ENCODE measurements around the gene RXRA.

Gene RXRA

GRCh38 chr9:134395737-134396257 lies 69.5 kb downstream of the RXRA start:
- TF ChIP-seq, protein P1, sequence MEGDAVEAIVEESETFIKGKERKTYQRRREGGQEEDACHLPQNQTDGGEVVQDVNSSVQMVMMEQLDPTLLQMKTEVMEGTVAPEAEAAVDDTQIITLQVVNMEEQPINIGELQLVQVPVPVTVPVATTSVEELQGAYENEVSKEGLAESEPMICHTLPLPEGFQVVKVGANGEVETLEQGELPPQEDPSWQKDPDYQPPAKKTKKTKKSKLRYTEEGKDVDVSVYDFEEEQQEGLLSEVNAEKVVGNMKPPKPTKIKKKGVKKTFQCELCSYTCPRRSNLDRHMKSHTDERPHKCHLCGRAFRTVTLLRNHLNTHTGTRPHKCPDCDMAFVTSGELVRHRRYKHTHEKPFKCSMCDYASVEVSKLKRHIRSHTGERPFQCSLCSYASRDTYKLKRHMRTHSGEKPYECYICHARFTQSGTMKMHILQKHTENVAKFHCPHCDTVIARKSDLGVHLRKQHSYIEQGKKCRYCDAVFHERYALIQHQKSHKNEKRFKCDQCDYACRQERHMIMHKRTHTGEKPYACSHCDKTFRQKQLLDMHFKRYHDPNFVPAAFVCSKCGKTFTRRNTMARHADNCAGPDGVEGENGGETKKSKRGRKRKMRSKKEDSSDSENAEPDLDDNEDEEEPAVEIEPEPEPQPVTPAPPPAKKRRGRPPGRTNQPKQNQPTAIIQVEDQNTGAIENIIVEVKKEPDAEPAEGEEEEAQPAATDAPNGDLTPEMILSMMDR (IDR thresholded peaks at IDR 0.05; ENCODE audit: low read depth, low read length, missing control alignments): no peak
- H3K4me3 ChIP-seq (ENCODE audit: low read depth, low read length): no peak overlapping the region
- no peak for DNase-seq (ENCODE audit: low read depth)
- in situ Hi-C loops (cut with HindIII; ENCODE audit: low sequenced_read_pairs): no loop called here

GRCh38 chr9:134396258-134396742 lies 70.0 kb downstream of the RXRA start:
- no peak overlapping the region for H3K4me3 ChIP-seq (ENCODE audit: low read depth, low read length)
- in situ Hi-C loops (cut with HindIII; ENCODE audit: low sequenced_read_pairs): no loop called here

DNA sequence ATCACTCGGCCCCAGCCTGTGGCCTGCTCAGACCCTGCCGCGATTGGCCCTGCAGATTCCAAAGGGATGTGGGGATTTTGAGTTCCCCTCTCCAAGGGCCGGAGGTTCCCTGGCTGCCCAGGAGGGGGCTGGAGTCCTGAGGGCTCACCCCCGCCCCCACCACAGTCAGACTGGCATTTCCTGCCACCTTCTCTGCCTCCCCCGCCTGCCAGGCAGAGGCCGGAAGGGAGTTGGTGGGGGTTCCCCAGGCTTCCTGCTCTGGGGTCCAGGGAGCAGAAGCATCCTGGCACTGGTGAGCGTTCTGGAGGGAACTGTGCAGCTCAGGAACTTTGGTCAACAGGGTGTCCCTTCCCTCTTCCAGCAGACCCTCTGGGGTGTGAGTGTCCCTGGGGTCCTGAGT lies 70.6 kb downstream of the RXRA start:
- H3K4me3 ChIP-seq (ENCODE audit: low read depth, low read length): no peak overlapping the region
- no peak for DNase-seq (ENCODE audit: low read depth)
- TF ChIP-seq, protein P1 (IDR thresholded peaks at IDR 0.05; ENCODE audit: low read depth, low read length, missing control alignments): no peak
- in situ Hi-C loops (cut with HindIII; ENCODE audit: low sequenced_read_pairs): no loop called here

More at GRCh38 chr9:134396258-134396742, 70.0 kb downstream of the RXRA start:
- TF ChIP-seq, protein P1 (IDR thresholded peaks at IDR 0.05; ENCODE audit: low read depth, low read length, missing control alignments): no peak
- DNase-seq (ENCODE audit: low read depth): no peak

GRCh38 chr9:134398756-134399155 lies 72.5 kb downstream of the RXRA start:
- TF ChIP-seq, protein P1 (IDR thresholded peaks at IDR 0.05; ENCODE audit: low read depth, low read length, missing control alignments): no peak
- no peak for DNase-seq (ENCODE audit: low read depth)
- in situ Hi-C loops (cut with HindIII; ENCODE audit: low sequenced_read_pairs): no loop called here
- H3K4me3 ChIP-seq (ENCODE audit: low read depth, low read length): no peak overlapping the region

- no peak overlapping the region for H3K4me3 ChIP-seq (ENCODE audit: low read depth, low read length)
- in situ Hi-C loops (cut with HindIII; ENCODE audit: low sequenced_read_pairs): loop anchor here (10.0 kb wide), 1 partner anchor 85 kb away; no protein-coding TSS in a partner anchor
- DNase-seq (ENCODE audit: low read depth): no peak
- TF ChIP-seq, protein P1 (IDR thresholded peaks at IDR 0.05; ENCODE audit: low read depth, low read length, missing control alignments): peak; percentile 67
Observed at GRCh38 chr9:134399435-134400056, 73.3 kb downstream of the RXRA start.

- H3K4me3 ChIP-seq (ENCODE audit: low read depth, low read length): no peak overlapping the region
Observed at GRCh38 chr9:134400283-134400682, 74.0 kb downstream of the RXRA start.

More at GRCh38 chr9:134400283-134400682, 74.0 kb downstream of the RXRA start:
- no peak for DNase-seq (ENCODE audit: low read depth)
- in situ Hi-C loops (cut with HindIII; ENCODE audit: low sequenced_read_pairs): loop anchor here (10.0 kb wide), 1 partner anchor 85 kb away; no protein-coding TSS in a partner anchor
- TF ChIP-seq, protein P1 (IDR thresholded peaks at IDR 0.05; ENCODE audit: low read depth, low read length, missing control alignments): no peak

Measured in astrocyte of the cerebellum (primary cell).